GM03348 (cell line): ENCODE data around the gene DOP1B.
"Not testable (repeated sequence)": the region's sequence is repeated elsewhere in the genome, so short reads cannot be mapped to it uniquely, and the experiment has no call there.

Experiments used
- DNase-seq: peaks from one replicate; pipeline ENCODE4 v3.0.0; 2012; ENCODE audit warnings: low spot score

DOP1B gene

GRCh38 chr21:36171336-36171735, 14.7 kb downstream of the DOP1B start:
- no peak for DNase-seq

- no peak for DNase-seq
Measured at GRCh38 chr21:36171741-36172331, 15.2 kb downstream of the DOP1B start.

DNA sequence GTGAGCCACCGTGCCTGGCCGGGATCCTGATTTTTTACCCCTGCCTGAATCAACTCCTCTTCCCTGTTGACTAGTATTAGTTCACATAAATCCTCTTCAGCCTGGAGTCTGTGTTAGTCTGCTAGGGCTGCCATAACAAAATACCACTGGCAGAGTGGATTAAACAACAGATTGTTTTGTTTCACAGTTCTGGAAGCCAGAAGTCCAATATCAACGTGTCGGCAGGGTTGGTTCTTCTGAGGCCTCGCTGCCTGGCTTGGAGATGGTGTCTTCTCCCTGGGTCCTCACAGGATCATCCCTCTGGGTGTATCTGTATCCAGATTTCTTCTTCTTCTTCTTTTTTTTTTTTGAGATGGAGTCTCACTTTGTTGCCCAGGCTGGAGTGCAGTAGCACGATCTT, 18.2 kb downstream of the DOP1B start:
- no peak for DNase-seq

- DNase-seq = no peak
Measured at GRCh38 chr21:36175771-36176565, 19.3 kb downstream of the DOP1B start.

- DNase-seq = no peak
Measured at GRCh38 chr21:36178349-36178748, 21.7 kb downstream of the DOP1B start.

GRCh38 chr21:36179145-36179544, 22.5 kb downstream of the DOP1B start:
- DNase-seq = no peak

- DNase-seq = no peak
Measured at GRCh38 chr21:36180963-36181362, 24.3 kb downstream of the DOP1B start.

- DNase-seq = no peak
Measured at GRCh38 chr21:36183144-36183795, 26.6 kb downstream of the DOP1B start.

DNA sequence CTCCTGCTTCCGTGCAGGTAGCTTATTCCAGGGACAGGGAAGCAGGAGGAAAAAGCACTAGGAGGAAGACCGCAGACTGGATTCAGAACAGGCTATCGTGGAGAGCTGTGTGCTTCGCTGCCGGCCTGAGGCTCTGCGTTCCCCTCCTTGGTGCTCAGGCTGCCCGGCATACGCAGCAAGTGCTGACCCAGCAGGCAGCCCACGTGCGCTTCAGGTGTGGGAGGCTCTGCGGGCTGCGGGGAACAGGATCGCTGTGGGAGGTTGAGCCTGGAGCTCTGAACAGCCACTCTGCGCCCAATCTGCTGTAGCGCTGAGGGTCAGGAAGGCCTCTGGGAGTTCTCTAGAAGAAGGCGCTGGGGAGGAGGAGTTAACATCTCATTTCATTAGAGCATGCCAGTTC, 27.9 kb downstream of the DOP1B start:
- no peak for DNase-seq

DNA sequence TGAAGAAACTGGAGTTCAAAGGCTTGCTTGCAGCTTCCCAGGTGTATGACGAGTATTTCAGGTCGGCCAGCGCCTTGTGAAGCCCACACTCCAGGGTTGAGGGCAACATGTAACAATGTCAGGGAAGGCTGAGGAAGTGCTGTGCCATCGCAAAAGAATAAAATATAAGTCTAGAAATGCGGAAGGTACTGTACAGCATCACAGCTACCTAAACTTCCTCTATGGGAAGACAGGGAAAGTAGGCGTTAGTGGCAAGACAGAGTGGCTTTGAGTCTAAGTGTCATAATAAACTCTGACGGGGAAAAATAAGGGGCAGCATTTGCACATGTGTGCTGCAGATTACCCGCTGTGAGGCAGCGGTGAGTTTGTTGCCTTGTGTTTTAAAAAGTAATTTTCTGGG, 28.9 kb downstream of the DOP1B start:
- no peak for DNase-seq

- DNase-seq = no peak
Measured at GRCh38 chr21:36186081-36186480, 29.5 kb downstream of the DOP1B start.

DNA sequence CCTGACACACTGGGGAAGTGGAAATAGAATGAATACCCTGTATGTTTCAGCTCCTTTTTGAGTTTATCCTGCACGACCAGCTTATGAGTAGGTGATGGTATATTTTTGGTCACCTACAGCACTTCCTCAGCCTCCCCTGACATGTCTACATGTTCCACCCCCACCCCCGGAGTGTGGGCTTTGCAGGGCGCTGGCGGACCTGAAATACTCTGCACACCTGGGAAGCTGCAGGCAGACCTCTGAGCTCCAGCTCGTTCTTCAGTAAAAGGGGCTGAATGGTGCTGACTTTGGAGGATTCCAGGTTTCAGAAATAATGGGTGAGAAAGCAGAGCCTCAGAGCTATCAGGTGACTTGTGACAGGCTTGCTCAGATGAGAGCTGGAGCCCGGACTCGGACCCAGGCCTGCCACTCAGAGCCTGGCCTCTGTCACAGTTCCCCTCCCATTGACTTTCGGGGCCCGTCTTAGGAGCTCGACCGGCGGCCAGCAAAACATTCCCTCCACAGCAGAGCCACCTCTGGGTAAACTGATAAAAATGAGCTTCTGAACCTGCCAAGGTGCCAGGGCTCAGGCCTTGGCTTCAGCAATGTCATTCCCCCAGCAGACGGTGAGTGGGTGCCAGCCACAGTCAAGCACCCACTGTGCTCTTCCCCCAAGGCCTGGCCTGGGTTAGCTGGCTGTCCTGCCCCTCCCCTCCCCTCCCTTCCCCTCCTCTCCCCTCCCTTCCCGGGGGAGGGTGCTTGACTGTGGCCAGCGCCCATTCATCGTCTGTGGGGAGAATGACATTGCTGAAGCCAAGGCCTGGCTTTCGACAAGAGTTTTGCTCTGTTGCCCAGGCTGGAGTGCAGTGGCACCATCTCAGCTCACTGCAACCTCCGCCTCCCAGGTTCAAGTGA, 30.1 kb downstream of the DOP1B start:
- no peak for DNase-seq

- no peak for DNase-seq
Measured at GRCh38 chr21:36188081-36188681, 31.6 kb downstream of the DOP1B start.

DNA sequence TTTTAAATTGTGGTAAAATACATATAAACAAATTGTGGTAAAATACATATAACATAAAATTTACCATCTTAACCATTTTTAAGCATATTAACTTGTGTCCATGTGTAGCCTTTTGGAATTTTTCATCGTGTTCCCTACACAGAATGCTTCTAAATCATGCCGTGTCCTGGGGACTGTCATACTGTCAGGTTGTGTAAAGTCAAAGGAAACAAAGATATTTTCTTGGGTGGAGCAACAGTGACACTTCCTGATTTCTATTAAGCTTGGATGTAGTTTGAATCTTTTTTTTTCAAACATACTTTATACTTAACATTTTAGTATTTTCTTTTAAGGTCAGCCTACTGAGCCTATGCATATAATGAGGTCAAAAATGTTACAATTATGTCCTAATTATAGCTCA, 32.3 kb downstream of the DOP1B start:
- no peak for DNase-seq

DNA sequence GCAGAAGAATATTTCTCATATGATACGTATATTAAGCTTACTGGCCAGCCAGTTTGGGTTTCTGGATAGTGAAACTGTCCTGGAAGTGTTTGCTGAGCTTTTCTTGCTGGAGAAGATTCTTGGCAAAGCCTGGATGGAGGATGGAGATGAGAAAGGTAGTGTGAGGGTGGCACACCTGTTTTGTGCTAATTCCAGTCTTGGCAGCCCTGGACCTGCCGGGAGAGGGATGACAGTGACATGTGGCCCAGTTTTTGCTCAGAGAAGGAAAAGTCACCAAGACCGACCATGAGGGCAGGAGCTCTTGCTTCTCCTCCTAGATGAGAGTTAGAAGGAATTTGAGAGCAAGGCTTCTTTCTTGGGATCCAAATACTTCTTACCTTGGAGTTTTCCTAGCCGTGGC, 34.1 kb downstream of the DOP1B start:
- no peak for DNase-seq

- no peak for DNase-seq
Measured at GRCh38 chr21:36193200-36193599, 36.6 kb downstream of the DOP1B start.

DNA sequence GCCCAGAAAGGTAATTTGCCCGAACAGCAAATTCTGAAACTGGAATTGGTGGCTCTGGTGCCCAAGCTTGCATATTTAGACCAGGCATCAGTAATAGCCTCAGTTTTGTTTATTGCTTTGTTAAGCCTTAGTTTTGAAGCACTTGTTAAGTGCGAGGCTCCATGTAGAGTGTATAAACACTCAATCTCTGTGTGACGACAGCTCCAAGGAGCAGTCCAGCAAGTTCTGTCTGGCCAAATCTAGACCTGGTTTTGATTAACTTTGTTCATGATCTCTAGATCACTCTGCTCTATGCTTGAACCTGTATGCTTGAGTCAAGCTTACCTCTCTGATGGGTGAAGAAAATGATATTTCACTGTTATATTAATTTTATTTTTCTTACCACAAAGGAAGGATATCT, 37.4 kb downstream of the DOP1B start:
- DNase-seq = no peak

DNA sequence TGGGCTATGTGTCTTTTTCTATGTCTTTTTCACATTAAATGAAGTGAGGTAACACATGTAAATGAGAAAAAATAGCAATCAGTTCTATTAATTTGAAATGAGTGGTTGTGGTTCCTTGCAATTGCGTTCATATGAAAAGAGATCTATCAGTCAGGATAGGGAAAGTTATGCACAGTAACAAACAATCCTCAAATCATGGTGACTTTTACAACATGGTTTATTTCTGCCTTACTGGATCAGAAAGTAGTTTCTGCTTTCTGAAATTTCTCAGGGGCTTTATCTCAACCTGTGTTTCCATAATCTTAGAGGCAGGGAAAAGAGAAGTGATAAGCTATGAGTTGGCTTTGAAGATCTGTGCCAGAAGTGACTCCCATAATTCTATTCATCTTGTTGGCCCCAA, 39.0 kb downstream of the DOP1B start:
- no peak for DNase-seq

- no peak for DNase-seq
Measured at GRCh38 chr21:36199021-36199420, 42.4 kb downstream of the DOP1B start.

DNA sequence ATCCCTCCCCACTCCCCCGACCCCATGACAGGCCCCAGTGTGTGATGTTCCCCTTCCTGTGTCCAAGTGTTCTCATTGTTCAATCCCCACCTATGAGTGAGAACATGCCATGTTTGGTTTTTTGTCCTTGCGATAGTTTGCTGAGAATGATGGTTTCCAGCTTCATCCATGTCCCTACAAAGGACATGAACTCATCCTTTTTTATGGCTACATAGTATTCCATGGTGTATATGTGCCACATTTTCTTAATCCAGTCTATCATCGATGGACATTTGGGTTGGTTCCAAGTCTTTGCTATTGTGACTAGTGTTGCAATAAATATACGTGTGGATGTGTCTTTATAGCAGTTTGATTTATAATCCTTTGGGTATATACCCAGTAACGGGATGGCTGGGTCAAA, 43.0 kb downstream of the DOP1B start:
- DNase-seq = not testable (repeated sequence)

DNA sequence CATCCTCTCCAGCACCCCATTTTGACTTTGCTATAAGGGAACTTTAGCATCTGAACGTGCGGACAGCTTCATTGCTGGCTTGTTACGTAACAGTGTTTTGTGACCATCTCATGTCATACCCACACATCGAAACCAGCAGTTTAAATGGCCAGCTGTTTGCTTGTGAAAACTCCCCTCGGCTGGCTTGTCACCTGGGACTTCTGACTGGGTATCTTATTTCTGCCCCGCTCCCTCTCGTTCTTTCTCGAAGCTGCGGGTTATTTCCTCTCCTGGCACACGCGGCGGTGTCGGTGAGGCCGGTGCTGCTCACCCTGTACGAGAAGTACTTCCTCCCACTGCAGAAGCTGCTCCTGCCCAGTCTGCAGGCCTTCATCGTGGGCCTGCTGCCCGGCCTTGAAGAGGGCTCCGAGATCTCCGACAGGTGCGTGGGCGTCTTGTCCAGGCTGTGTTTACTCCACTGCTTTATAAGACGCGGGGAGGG, 43.5 kb downstream of the DOP1B start:
- DNase-seq = no peak
